Occipital lobe (tissue), 2 donors: Measurements from ENCODE around the gene PRKCE. TPM values are rescaled to one million over a fixed set of nuclear protein-coding genes. Genes with fewer than 3 reads are reported as not detected.

Experiments used
- DNase-seq: peaks from one replicate; lab custom pipeline; 2025; lab: John Stamatoyannopoulos, UW
- total RNA-seq: library from RNA; depleted of rRNA; stranded (reverse); fragments of >200 nt; gene quantifications from one replicate; pipeline ENCODE4 v1.2.3, GENCODE V29; 2014

Gene PRKCE
- total RNA-seq, 1 donor from 2014 or later = 62.2 TPM

- no peak for DNase-seq
Measured at GRCh38 chr2:45725731-45726130, 74.3 kb downstream of the PRKCE start.

DNA sequence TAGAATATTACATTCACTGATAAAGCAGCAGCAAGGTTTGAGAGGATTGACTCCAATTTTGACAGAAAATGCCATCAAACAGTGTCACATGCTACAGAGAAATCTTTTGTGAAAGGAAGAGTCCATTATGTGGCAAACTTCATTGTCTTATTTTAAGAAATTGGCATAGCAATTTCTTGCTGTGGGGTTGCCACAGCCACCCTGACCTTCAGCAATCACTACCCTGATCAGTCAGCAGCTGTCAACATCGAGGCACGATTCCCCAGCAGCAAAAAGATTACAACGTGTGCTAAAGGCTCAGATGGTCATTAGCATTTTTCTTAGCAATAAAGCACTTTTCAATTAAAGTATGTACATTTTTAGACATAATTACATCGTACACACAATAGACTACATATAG, 74.7 kb downstream of the PRKCE start:
- no peak for DNase-seq

GRCh38 chr2:45728458-45728942, 77.0 kb downstream of the PRKCE start:
- DNase-seq = no peak

DNA sequence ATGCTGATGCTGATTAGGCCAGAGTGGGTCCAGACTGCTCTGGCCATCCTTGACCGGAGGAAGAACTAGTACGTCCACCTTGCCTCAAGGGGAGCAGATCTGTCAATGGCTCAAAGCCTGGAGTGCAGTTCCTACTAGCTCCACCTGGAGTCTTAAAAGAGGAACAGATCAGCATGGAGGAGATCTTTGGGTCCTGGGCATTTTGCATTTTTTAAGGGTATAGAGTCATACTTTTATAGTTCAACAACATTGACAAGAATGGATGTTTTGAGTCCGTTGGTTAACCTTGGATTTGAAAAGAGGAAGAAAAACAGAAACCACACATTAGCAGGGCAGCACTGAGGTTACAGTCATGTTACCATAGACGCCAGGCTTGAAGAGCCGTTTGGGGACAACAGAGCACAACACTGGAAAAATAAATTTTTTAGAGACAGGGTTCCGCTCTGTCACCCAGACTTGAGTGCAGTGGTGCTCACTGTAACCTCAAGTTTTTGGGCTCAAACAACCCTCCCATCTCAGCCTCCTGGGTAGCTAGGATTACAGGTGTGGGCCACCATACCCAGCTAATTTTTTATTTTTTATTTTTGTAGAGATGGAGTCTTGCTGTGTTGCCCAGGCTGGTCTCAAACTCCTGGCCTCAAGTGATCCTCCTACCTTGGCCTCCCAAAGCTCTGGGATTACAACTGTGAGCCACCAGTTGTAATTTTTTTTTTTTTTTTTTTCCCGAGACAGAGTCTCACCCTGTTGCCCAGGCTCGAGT, 78.5 kb downstream of the PRKCE start:
- no peak for DNase-seq

- no peak for DNase-seq
Measured at GRCh38 chr2:45731141-45731540, 79.7 kb downstream of the PRKCE start.

- DNase-seq = no peak
Measured at GRCh38 chr2:45732436-45732835, 81.0 kb downstream of the PRKCE start.

GRCh38 chr2:45732946-45733345, 81.5 kb downstream of the PRKCE start:
- no peak for DNase-seq

DNA sequence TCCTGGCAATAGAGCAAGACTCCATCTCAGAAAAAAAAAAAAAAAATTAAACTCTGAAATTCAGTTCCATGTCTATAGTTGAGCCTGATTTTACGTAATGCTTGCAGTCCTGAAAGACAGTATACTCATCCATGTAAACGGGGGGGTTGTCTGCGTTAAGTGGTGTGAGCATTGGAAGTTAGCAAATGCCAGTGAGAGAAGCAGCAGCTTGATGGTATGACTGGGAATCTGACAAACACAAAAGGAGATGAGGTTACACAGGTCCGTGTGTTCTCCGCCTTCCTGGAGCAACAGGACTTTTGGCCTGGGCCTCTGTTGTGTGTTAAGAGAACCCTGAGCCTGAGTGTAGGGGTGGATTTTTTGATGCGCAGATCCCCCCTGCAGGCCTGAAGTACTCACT, 82.9 kb downstream of the PRKCE start:
- no peak for DNase-seq

DNA sequence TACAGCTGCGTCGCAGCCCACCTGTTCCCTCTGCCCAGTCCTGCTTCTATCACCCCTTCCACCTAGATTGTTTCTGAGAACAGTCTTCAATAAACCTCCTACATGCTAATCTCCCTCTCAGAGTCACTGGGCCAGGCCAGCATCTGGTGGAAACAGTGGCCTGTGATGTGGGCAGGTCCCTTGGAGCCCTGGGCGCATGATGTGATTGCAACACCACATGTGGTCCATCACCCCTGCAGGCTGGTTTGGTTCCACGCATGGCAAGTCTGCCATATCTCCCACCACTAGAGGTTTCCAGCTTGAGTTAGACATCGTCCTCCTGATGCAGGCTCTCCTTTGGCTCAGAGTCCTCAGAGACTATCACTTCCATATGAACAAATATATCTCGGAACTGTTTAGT, 83.5 kb downstream of the PRKCE start:
- DNase-seq = no peak

DNA sequence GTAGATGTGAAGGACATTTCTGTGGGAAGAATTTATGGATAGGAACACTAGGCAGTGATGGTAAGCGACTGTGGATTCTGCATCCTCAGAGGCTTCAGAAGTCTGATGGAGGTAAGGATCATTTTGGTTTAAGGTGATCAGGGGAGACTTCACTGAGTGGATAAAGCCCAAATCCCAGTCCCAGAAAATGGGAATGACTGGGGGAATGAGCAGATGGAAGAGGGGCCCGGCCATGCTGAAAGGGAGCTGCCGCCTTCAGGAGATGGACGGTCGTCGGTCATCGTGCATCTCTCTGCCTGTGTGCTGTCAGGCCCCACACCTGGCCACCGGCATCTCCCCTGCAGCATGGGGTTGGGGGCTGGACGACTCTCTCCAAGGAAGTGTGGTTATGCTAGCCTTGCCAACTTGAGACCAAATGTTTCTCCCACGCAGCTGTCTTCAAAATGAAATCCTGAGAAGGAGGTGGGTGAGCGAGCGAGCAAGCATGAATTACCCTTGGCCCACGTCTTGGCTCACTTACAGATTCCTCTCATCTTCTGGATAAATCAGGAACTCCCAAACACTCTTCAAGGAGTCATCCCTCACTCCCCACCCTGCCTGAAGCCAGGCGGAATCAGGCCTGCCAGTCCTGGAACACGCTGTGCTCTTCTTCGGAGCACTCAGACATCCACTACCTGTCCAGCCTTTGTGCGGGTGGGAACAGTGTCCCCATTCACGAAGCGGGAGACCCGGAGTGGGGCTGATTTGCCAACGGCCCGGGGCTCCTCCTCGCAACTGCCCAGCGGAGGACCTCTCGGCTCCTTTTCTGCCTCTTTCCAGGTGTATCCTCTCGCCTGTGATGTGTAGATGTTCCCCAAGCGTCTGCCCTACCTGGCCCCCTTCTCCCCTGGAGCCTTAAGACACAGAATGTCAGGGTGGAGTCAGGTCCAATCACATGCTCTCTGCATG, 85.6 kb downstream of the PRKCE start:
- DNase-seq = peak; percentile 72

DNA sequence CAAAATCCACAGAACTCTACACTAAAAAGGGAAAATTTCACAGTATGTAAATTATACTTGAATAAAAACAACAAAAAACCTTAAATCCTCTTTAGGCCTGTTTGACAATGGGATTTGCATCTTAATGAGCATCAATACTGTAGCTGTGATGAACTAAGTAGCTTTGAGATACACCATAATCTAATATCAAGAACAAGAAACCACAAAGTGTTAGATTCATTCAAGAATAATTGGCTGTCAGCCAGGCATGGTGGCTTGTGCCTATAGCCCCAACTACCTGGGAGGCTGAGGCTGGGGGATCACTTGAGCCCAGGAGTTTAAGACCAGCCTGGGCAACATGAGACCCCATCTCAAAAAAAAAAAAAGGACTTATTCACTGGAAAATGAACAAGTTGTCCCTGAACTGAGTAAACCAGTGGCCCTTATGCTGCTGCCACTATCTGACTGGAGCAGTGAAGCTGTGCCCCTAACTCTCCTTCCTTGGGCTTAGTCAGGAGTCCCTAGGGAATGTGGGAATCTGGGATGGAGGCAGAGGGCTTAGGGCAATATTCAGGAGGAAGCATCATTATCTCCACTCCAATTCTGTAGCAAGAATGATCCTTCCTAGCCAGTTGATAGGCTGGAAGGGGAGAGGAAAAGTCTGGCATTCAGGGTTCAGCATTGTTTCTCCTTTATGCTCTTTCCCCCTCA, 88.5 kb downstream of the PRKCE start:
- DNase-seq = no peak

- no peak for DNase-seq
Measured at GRCh38 chr2:45741161-45741850, 89.8 kb downstream of the PRKCE start.

- DNase-seq = no peak
Measured at GRCh38 chr2:45743531-45744396, 92.3 kb downstream of the PRKCE start.

GRCh38 chr2:45745231-45745630, 93.8 kb downstream of the PRKCE start:
- no peak for DNase-seq

DNA sequence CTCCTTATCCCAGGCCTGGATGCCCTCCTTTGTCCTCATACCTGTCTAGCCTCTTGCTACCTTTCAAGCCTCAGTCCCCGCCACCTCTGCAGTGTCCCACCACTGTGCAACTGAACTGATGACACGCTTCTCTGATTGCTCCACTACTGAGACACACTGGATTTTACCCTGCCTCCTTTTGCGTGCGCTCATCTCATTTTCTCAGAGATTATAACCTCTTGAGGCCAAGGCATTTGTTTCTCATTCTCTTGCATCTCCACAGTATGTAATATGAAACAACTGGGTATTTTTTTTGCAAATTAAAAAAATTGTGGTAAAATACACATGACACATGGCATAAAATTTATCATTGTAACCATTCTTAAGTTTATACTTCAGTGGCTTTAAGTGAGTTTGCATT, 95.4 kb downstream of the PRKCE start:
- DNase-seq = no peak

DNA sequence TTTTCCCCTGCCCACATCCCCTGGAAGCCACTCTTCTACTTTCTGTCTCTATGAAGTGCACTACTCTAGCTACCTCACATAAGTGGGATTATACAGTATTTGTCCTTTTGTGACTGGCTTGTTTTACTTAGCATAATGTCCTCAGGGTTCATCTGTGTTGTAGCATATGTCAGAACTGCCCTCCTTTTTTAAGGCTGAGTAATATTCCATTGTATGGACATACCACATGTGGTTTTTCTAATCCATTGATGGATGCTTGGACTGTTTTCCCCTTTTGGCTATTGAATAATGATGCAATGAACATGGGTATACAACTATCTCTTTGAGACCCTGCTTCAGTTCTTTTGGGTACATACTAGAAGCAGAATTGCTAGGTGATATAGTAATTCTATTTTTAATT, 95.9 kb downstream of the PRKCE start:
- no peak for DNase-seq

DNA sequence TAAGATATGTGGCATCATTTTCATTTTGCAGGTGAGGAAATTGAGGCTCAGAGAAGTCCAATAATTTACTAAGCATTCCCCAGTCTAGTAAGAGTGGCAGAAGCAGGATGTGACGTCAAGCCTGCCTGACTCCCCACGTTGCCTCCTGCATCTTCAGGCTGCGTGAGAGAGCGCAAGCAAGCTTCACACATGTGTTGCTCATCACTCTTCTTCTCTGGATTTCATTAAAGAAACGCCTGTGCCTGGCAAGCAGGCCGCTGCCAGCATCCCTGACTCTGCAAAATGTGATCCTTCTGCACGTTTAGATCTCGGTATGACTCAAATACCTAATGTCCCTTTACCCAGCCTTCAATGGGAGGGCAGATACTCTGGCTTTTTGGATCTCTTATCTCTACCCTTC, 96.8 kb downstream of the PRKCE start:
- peak; percentile 26 for DNase-seq

DNA sequence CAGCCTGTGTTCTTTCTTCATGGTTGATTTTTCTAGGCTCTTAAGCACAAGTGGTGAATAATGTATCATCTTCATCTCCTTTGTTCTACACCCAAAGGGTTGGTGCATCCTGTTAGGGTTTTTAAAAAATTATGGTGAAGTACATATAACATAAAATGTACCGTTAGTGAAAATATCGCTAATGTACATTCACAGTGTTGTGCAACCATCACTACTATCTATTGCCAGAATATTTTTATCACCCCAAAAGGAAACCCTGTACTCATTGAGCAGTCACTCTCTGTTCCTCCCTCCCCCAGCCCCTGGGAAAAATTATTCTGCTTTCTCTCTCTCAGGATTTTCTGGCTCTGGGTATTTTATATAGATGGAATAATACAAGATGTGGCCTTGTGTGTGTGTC, 98.5 kb downstream of the PRKCE start:
- no peak for DNase-seq

- no peak for DNase-seq
Measured at GRCh38 chr2:45750484-45750883, 99.0 kb downstream of the PRKCE start.

DNA sequence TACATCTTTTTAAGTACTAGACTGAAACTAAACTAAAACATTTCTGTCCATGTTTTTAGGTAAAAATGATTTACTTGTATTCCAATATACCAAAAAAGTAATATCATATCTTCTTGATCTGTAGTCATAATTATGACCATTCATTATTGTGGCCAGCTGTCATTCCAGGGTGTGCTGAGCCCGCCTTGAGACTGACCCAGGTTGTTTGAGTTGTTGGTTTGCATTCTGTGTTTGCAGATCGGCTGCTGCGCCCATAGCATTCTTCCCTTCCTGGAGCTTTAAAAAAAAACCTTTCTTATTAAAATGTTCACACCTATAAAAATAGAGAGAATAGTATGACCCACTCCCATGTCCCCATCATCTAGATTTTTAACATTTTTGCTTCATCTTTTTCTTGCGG, 101.9 kb downstream of the PRKCE start:
- DNase-seq = no peak
